ENCODE measurements around the gene SMIM7. TPM values are rescaled to one million over a fixed set of nuclear protein-coding genes. Genes with fewer than 3 reads are reported as not detected.

Gene SMIM7
- total RNA-seq, 2 donors from 2014 or later, result 72.7 to 102 TPM

GRCh38 chr19:16627193-16627927 is 32.6 kb downstream of the SMIM7 start:
- ATAC-seq (ENCODE audit: insufficient number of reproducible peaks, low FRiP score, low read depth) (no peak), DNase-seq (ENCODE audit: low spot score) (no peak)
- TF ChIP-seq, protein P1, sequence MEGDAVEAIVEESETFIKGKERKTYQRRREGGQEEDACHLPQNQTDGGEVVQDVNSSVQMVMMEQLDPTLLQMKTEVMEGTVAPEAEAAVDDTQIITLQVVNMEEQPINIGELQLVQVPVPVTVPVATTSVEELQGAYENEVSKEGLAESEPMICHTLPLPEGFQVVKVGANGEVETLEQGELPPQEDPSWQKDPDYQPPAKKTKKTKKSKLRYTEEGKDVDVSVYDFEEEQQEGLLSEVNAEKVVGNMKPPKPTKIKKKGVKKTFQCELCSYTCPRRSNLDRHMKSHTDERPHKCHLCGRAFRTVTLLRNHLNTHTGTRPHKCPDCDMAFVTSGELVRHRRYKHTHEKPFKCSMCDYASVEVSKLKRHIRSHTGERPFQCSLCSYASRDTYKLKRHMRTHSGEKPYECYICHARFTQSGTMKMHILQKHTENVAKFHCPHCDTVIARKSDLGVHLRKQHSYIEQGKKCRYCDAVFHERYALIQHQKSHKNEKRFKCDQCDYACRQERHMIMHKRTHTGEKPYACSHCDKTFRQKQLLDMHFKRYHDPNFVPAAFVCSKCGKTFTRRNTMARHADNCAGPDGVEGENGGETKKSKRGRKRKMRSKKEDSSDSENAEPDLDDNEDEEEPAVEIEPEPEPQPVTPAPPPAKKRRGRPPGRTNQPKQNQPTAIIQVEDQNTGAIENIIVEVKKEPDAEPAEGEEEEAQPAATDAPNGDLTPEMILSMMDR (IDR thresholded peaks at IDR 0.05), result no peak
- peak overlapping the region; percentile 59 to 67 for H3K27ac ChIP-seq
- H3K4me3 ChIP-seq, result peak overlapping the region; percentile 96
- no peaks in the 10 kb centered on the region for H3K27me3 ChIP-seq (replicated peaks; ENCODE audit: insufficient read depth)
- peaks cover 16 to 28% of the 10 kb centered on the region in 2 donors for H3K4me1 ChIP-seq (ENCODE audit: control insufficient read depth in 1 of 2, low read depth in 2 of 2)
- no peaks in the 10 kb centered on the region for H3K9me3 ChIP-seq
- no peaks in the 10 kb centered on the region for H3K36me3 ChIP-seq

DNA sequence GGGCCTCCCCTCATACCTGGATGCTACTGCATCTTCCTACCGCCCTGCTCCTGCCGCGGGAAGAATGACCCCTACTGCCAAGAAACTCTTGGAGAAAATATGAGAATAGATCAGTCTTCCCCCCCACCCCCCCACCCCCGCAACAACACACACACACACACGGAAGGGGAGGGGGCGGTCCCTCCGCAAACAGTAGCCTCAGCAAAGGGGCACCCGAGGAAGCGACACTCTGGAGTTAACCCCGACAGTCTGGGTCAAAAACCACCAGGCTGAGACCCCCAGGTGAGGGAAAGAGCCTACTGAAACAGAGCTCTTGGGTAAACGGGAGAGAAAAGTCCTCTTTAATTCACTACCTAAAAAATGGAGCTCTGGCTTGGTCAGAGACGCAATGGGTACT is 33.1 kb downstream of the SMIM7 start:
- Histone ChIP-seq H3K9me3 (no peaks in the 10 kb centered on the region), H3K27ac (peak overlapping the region in 1 of 2 donors; percentile 67), H3K27me3 (replicated peaks; ENCODE audit: insufficient read depth) (no peaks in the 10 kb centered on the region), H3K4me1 (ENCODE audit: control insufficient read depth in 1 of 2, low read depth in 2 of 2) (peaks cover 16 to 28% of the 10 kb centered on the region in 2 donors), H3K36me3 (no peaks in the 10 kb centered on the region), H3K4me3 (peak overlapping the region; percentile 96)
- ATAC-seq (ENCODE audit: insufficient number of reproducible peaks, low FRiP score, low read depth), result no peak
- no peak for DNase-seq (ENCODE audit: low spot score)
- TF ChIP-seq, protein P1 (IDR thresholded peaks at IDR 0.05), result no peak

- Histone ChIP-seq H3K27me3 (replicated peaks; ENCODE audit: insufficient read depth) (no peaks in the 10 kb centered on the region), H3K9me3 (no peaks in the 10 kb centered on the region), H3K4me3 (no peak overlapping the region), H3K4me1 (ENCODE audit: control insufficient read depth in 1 of 2, low read depth in 2 of 2) (peaks cover 16 to 30% of the 10 kb centered on the region in 2 donors), H3K36me3 (no peaks in the 10 kb centered on the region), H3K27ac (no peak overlapping the region)
- DNase-seq (ENCODE audit: low spot score) (no peak), ATAC-seq (ENCODE audit: insufficient number of reproducible peaks, low FRiP score, low read depth) (no peak)
- TF ChIP-seq, protein P1 (IDR thresholded peaks at IDR 0.05), result no peak
Observed at GRCh38 chr19:16625163-16625958, 34.6 kb downstream of the SMIM7 start.

DNA sequence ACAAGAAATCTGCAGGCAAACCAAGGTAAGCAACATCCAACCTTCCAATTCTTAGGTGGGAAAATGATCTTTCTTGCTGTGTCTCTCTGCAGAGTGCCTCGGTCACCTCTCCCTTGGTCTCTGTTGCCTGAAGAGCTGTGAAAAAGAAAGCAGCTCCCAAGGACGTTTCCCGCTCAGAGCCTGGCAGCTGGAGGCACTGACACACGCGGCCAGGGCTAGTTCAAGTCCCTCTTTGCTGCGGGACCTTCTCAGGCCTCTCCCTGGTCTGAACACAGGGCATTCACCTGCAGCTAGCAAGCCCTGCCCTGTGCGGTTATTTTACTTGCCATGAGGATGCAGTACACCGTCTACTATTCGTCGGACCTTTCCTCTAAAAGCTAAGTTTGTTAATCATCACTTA is 35.7 kb downstream of the SMIM7 start:
- no peaks in the 10 kb centered on the region for H3K9me3 ChIP-seq
- no peak overlapping the region for H3K27ac ChIP-seq
- ATAC-seq (ENCODE audit: insufficient number of reproducible peaks, low FRiP score, low read depth) (no peak), DNase-seq (ENCODE audit: low spot score) (no peak)
- no peaks in the 10 kb centered on the region for H3K36me3 ChIP-seq
- no peaks in the 10 kb centered on the region for H3K27me3 ChIP-seq (replicated peaks; ENCODE audit: insufficient read depth)
- H3K4me1 ChIP-seq (ENCODE audit: control insufficient read depth in 1 of 2, low read depth in 2 of 2), result peaks cover 16 to 35% of the 10 kb centered on the region in 2 donors
- H3K4me3 ChIP-seq, result no peak overlapping the region
- TF ChIP-seq, protein P1 (IDR thresholded peaks at IDR 0.05), result no peak

DNA sequence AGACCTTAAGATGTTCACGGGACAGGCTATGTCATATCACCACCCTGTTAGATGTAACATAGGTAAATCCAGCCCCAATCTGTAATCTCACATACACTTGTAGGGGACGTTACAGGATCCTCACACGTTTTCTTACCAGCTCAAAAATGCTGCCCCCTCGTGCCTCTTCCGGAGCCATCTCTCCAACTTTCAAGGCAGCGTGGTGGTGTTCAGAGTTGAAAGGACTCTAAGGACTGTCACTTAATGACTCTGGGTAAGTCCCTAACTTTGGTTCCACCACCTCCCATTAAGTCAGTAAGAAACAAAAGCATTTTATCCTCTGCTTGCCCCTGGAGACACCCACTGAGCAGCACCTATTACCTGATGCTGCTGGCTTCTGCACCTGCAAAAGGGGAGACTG is 36.4 kb downstream of the SMIM7 start:
- peaks cover 14 to 36% of the 10 kb centered on the region in 2 donors for H3K4me1 ChIP-seq (ENCODE audit: control insufficient read depth in 1 of 2, low read depth in 2 of 2)

More for the DNA sequence above, 36.4 kb downstream of the SMIM7 start:
- Histone ChIP-seq H3K27ac (no peak overlapping the region), H3K36me3 (no peaks in the 10 kb centered on the region), H3K4me3 (no peak overlapping the region), H3K9me3 (no peaks in the 10 kb centered on the region), H3K27me3 (replicated peaks; ENCODE audit: insufficient read depth) (no peaks in the 10 kb centered on the region)
- no peak for ATAC-seq (ENCODE audit: insufficient number of reproducible peaks, low FRiP score, low read depth)
- TF ChIP-seq, protein P1 (IDR thresholded peaks at IDR 0.05), result no peak
- DNase-seq (ENCODE audit: low spot score), result no peak
